SIG-M5 treated with dmso at 0.1 percent for 504 hours (cell line): Measurements from ENCODE around the gene BOC.

ENCODE experiments used
- DNase-seq: peaks from one replicate; lab custom pipeline; 2025; ENCODE audit not compliant: unreplicated experiment; lab: John Stamatoyannopoulos, UW

Gene BOC

GRCh38 chr3:113185194-113185835 lies 26.0 kb upstream of the BOC start:
- DNase-seq = no peak

GRCh38 chr3:113186566-113186965 lies 24.8 kb upstream of the BOC start:
- no peak for DNase-seq

- DNase-seq = no peak
Measured at GRCh38 chr3:113193288-113193687, 18.1 kb upstream of the BOC start.

GRCh38 chr3:113193719-113194118 lies 17.6 kb upstream of the BOC start:
- DNase-seq = no peak

DNA sequence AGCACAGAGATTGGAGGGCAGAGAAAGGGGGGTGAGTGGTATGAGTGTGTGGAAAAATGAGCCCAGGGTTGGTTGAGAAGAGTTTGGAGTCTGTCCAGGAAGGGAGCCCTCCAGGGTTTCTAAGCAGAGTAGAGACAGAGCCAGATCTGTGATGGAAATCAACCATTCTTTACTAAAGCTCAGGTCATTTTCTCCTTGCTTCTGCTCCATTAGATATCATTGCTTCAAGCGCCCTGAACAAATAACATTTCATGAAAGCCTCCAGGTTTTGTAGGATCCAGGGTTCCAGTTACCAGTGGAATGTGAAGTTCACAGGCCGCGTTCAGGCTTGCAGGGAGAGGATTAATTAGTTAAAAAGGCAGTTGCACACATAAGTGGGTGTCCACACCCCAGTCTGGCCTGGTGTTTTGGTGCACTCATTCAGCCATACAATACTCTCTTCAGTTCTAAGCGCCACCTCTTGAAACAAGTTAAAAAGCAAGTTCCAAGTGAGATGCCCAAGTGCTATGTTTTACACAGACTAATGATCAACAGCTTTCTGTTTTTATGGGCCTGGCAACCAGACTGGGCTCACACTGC lies 16.4 kb upstream of the BOC start:
- DNase-seq = no peak

GRCh38 chr3:113200351-113200750 lies 11.0 kb upstream of the BOC start:
- no peak for DNase-seq

DNA sequence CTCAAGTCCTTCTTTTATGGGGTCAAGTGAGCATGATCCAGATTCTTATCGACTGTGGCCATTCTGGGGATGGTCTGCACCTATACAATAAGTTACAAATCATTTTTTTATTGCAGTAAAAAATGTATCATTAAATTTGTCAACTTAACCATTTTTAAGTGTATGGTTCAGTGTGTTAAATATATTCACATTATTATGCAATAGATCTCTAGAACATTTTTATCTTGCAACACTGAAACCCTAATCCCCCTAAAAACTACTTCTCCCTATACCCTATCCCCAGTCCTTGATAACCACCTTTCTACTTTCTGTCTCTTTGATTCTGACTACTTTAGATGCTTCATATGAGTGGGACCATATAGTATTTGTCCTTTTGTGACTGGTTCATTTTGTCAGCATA lies 10.4 kb upstream of the BOC start:
- peak; percentile 6 for DNase-seq

GRCh38 chr3:113204371-113204770 lies 7.0 kb upstream of the BOC start:
- DNase-seq = no peak

- no peak for DNase-seq
Measured at GRCh38 chr3:113205481-113205880, 5.9 kb upstream of the BOC start.

DNA sequence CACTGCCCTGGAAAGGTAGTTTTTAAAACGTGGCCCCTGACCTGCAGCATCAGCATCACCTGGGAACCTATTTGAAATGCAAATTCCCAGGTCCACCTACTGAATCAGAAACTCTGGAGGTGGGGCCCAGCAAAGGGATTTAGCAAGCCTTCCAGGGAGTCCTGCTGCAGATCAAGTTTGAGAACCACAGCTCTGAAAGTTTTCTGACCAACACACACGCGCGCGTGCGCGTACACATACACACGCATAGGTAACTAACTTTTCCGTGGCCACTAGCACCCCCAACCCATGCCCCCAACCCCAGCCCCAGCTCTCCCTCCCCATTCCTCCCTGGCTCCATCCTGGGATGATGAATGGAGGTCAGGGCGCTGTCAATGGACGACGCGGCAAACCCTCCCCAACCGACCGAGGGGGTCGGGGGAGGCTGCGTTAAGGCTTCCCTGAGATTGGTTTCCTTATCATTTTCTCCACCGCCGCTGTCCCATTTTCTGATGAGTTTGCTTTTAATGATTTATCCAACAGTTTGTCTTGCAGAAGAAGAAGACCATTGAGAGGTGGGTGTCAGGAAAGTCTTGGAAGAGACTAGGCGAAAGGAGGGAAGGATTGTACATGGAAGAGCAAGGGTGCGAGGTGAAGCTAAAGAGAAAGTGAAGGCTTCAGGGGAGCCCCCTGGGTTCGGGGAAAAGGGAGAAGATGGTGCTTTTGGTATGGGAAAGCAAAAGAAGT lies 590 bp upstream of the BOC start:
- no peak for DNase-seq

DNA sequence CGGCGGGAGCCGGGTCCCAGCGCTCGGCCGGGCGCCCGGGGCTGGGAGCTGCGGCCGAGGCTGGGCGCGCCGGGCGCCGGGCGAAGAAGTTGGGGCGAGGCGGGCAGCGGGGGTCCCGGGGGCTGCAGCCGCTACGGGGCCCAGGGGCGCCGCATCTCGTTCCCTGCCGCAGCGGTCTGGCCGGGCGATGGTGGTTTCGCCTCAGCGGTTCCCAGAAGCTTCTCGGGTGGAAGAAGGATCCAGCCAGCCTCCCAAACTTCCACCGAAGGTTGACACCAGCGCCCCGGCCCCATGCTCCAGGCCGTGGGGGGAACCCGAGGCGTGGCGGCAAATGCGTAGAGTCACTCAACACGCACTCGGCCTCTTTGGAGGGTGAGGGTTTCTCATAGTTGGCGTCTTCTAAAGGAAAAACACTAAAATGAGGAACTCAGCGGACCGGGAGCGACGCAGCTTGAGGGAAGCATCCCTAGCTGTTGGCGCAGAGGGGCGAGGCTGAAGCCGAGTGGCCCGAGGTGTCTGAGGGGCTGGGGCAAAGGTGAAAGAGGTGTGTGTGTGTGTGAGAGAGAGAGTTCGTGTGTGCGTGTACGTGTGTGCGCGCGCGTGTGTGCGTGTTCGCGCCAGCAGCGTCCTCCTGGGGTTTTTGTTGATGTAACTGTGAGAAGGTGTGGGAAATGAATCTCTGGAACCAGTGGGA lies 940 bp downstream of the BOC start:
- peak; percentile 46 for DNase-seq

DNA sequence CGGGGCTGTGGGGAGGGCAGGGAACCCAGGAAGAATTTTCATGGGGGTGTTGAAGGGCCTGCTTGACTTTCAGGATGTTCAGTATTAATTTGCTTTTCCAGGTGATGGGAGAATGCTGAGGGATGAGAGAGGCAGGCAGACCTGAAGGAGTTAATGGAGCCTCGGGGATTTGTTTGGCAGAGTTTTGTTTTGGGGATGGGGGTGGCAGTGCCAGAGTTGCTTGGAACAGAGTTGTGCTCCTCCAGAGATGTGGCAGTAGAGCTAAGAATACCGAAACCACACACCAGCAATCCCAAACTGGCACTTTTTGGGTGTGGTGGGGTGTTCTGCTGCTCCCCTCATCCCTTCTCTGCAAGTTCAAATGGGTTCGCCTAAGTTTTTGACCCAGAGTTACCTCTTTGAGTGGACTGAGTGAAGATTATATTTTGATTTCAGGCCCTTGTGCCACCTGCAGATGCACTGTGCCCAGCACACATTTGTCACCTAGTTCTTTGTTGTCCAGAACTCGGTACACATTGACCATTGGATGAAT lies 1.6 kb downstream of the BOC start:
- DNase-seq = no peak

DNA sequence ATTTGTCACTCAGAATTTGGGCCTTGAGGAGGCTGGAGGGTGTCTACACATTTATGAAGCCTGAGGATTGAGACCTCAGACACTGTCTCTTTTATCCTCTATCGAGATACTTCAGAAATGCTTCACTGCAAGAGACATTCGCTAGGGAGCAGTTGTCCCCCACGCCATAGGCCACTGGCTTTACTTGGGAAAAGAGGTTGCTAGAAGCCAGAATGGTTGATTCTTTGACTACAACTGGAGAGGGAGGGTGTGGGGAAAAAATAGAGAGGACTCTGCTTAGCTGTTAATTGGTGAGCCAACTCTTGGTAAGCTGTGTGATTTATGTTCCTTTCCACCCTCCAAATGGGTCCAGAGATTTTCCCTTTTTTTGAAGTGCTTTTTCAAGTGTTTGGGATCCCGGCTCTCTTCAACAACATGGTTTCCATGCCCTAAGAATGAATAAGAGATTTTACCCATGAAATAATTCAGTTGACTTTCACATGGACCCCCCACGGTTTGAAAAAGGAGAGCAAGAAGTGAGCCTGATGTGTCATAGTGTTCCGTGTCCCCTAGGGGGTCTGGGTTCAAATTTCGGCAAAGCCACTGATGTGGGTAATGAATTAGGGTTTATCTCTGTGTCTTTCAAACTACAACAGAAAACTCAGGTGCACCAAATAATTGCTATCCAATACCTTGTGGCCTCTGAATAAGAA lies 2.7 kb downstream of the BOC start:
- no peak for DNase-seq

GRCh38 chr3:113214917-113215595 lies 3.7 kb downstream of the BOC start:
- DNase-seq = no peak

DNA sequence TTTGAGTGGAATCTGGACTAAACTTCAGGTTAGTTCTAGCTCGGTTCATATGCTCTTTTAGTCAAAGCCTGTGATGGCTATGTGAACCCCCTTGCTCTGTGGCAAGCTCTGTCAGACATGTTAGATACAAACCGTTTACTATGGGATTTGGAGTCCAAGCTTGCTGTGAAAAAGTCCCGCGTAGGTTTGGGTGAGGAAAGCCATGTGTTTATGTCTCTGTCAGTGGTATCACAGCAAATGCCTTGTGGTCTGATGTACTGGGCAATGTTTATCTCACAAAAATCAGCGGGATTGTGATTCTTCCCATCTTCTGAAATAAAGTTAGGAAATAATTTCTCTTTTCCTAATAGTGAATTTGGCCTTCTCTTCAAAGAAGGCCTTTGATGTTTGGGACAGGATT lies 5.0 kb downstream of the BOC start:
- DNase-seq = no peak

GRCh38 chr3:113218011-113218680 lies 6.8 kb downstream of the BOC start:
- no peak for DNase-seq

DNA sequence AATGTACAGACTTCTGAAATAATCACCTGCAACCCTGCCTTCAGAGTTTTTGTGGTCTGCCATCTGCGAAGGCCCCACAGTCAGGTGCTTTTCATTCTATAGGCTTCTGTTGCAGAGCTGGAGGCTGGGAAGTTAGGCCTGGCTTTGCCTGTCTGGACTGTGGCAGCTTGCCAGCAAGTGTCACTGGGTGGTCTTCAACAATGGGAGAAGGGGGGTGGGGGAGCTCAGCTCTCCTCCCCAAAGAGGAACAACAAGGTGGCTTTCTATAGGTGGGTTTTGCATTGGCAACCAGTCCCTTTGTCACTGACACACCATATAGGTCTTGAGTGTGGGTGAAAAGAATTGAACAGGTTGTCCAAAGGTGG lies 7.3 kb downstream of the BOC start:
- DNase-seq = no peak

DNA sequence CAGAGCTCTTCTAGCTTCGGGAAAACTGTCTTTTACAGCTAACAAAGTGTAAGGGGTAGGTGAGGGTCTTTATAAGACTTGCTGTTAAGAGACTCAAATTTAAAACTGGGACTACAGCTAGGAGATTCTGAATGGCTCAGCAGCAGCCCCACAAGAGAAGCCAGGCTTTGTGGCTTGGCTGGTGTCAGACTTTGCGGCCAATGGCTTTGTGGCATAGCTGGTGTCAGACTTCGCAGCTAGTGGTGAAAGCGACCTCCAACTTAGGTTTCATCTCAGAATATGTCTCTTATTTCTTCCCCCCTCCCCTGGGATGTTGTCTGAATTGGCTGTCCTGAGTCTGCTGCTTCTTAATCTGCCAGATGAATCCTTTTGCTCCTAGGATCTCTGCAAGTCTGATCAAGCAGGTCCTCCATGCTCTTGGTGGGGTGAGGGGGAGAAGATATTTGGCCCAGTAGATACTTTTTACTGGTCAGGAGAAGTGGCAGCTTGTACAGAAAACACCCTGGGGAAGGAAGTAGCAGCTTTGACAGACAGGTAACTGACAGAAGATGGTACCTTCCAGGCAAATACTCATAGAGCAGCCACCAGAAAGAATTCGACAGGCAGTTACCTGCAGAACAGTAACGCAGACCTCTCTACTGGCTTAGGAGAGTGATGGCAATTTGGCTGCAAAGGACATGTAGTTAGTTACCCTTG lies 8.4 kb downstream of the BOC start:
- DNase-seq = no peak

- DNase-seq = no peak
Measured at GRCh38 chr3:113220721-113221120, 9.4 kb downstream of the BOC start.
